HG03064 (cell line): Measurements from ENCODE around the gene HINT3.
A peak's percentile ranks its signal among the peaks of the same experiment; 100 is the strongest.
"Not testable (repeated sequence)": the region's sequence is repeated elsewhere in the genome, so short reads cannot be mapped to it uniquely, and the experiment has no call there.

Source experiments
- ATAC-seq: cut with Tn5 transposase; IDR thresholded peaks from one replicate; pipeline ENCODE4 v1.9.1; 2021; ENCODE audit warnings: low read depth; ENCODE audit not compliant: unreplicated experiment

HINT3 gene

GRCh38 chr6:125957845-125958244 is 1.3 kb downstream of the HINT3 start:
- ATAC-seq, result no peak

GRCh38 chr6:125959041-125959440 is 2.5 kb downstream of the HINT3 start:
- no peak for ATAC-seq

GRCh38 chr6:125961117-125961516 is 4.5 kb downstream of the HINT3 start:
- no peak for ATAC-seq

- no peak for ATAC-seq
Measured at GRCh38 chr6:125962900-125963497, 6.4 kb downstream of the HINT3 start.

- no peak for ATAC-seq
Measured at GRCh38 chr6:125963817-125964216, 7.2 kb downstream of the HINT3 start.

- no peak for ATAC-seq
Measured at GRCh38 chr6:125966569-125966968, 10.0 kb downstream of the HINT3 start.

- ATAC-seq, result no peak
Measured at GRCh38 chr6:125968493-125968892, 11.9 kb downstream of the HINT3 start.

- no peak for ATAC-seq
Measured at GRCh38 chr6:125970760-125971159, 14.2 kb downstream of the HINT3 start.

GRCh38 chr6:125972478-125972877 is 15.9 kb downstream of the HINT3 start:
- ATAC-seq, result not testable (repeated sequence)

GRCh38 chr6:125974214-125974866 is 17.8 kb downstream of the HINT3 start:
- peak; percentile 74 for ATAC-seq

- ATAC-seq, result no peak
Measured at GRCh38 chr6:125979101-125979500, 22.5 kb downstream of the HINT3 start.

- ATAC-seq, result no peak
Measured at GRCh38 chr6:125981571-125982185, 25.1 kb downstream of the HINT3 start.

- no peak for ATAC-seq
Measured at GRCh38 chr6:125983246-125983945, 26.8 kb downstream of the HINT3 start.

GRCh38 chr6:125984311-125984710 is 27.7 kb downstream of the HINT3 start:
- no peak for ATAC-seq

GRCh38 chr6:125985522-125985921 is 29.0 kb downstream of the HINT3 start:
- ATAC-seq, result no peak

GRCh38 chr6:125985979-125986300 is 29.4 kb downstream of the HINT3 start:
- no peak for ATAC-seq

- peak; percentile 96 for ATAC-seq
Measured at GRCh38 chr6:125986301-125987025, 29.9 kb downstream of the HINT3 start, which contains the start of gene TRMT11. Gene TRMT11 (plus strand): TSS chr6:125986540. CDS start chr6:125986551, 11 bp downstream.

GRCh38 chr6:125987026-125987617 is 30.6 kb downstream of the HINT3 start:
- peak; percentile 25 for ATAC-seq

- ATAC-seq, result no peak
Measured at GRCh38 chr6:125988280-125988679, 31.7 kb downstream of the HINT3 start.

- no peak for ATAC-seq
Measured at GRCh38 chr6:125989631-125990030, 33.1 kb downstream of the HINT3 start.
